Cardiac muscle cell (in vitro differentiated cells and primary cell): ENCODE data around the gene NHLRC4. TPM values are rescaled to one million over a fixed set of nuclear protein-coding genes. Genes with fewer than 3 reads are reported as not detected.

ENCODE experiments used
- DNase-seq, 2 donors: peaks; one replicate each; pipeline versions ENCODE4 v3.0.0 to v3.0.0-alpha.2; 2010 to 2017; ENCODE audit warnings: low read depth in 1 of 2, low spot score in 1 of 2
- H3K27ac ChIP-seq: fragments of 200-600 bp; sonication (generic); 2 replicates; pipeline ENCODE4 v1.5.1; 2016
- H3K27me3 ChIP-seq: fragments of 200-600 bp; sonication (generic); 2 replicates; pipeline ENCODE4 v1.6.0; 2016; ENCODE audit warnings: control low read depth
- H3K36me3 ChIP-seq: fragments of 200-600 bp; sonication (generic); 2 replicates; pipeline ENCODE4 v1.5.1; 2016; ENCODE audit warnings: control low read depth
- H3K4me1 ChIP-seq: fragments of 200-600 bp; sonication (generic); 2 replicates; pipeline ENCODE4 v1.8.1; 2017; ENCODE audit warnings: low read depth, mild to moderate bottlenecking, mixed run types
- H3K4me3 ChIP-seq: fragments of 200-600 bp; sonication (generic); 2 replicates; pipeline ENCODE4 v1.5.1; 2016; ENCODE audit warnings: mild to moderate bottlenecking
- H3K9me3 ChIP-seq: fragments of 200-600 bp; sonication (generic); 2 replicates; pipeline ENCODE4 v1.5.1; 2017; ENCODE audit warnings: low read depth, mild to moderate bottlenecking, control low read depth
- CTCF ChIP-seq: IDR thresholded peaks from 2 replicates; pipeline ENCODE4 v1.5.1; 2012; ENCODE audit warnings: low read depth, mild to moderate bottlenecking, low read length
- polyA plus RNA-seq: library from polyadenylated mRNA; unstranded; fragments of >200 nt; fragmentation: Nextera tagmentation; extraction: Ambion mirVana; gene quantifications from 2 replicates; pipeline ENCODE4 v1.2.1, GENCODE V29; 2016
- total RNA-seq: library from RNA; depleted of rRNA; stranded (reverse); fragments of >200 nt; gene quantifications from 2 replicates; pipeline ENCODE4 v1.2.3, GENCODE V29; 2016

The NHLRC4 gene
- total and polyA plus RNA-seq, 2 experiments from 2014 or later: 2.6 to 3.6 TPM

GRCh38 chr16:554640-555365 is 12.0 kb upstream of the NHLRC4 start:
- Histone ChIP-seq H3K9me3 (no peaks in the 10 kb centered on the region), H3K36me3 (peaks cover 1% of the 10 kb centered on the region), H3K4me1 (no peaks in the 10 kb centered on the region), H3K27me3 (peaks cover 17% of the 10 kb centered on the region), H3K27ac (no peak overlapping the region), H3K4me3 (no peak overlapping the region)
- no peak for TF ChIP-seq CTCF
- DNase-seq: peak in 1 of 2 donors; percentile 37

GRCh38 chr16:555528-556473 is 11.0 kb upstream of the NHLRC4 start:
- Histone ChIP-seq H3K4me1 (no peaks in the 10 kb centered on the region), H3K36me3 (no peaks in the 10 kb centered on the region), H3K27me3 (peaks cover 27% of the 10 kb centered on the region), H3K9me3 (no peaks in the 10 kb centered on the region), H3K27ac (no peak overlapping the region), H3K4me3 (no peak overlapping the region)
- TF ChIP-seq CTCF: no peak
- no peak for DNase-seq

- Histone ChIP-seq H3K4me1 (no peaks in the 10 kb centered on the region), H3K36me3 (no peaks in the 10 kb centered on the region), H3K27ac (no peak overlapping the region), H3K27me3 (peaks cover 35% of the 10 kb centered on the region), H3K4me3 (no peak overlapping the region), H3K9me3 (no peaks in the 10 kb centered on the region)
- no peak for TF ChIP-seq CTCF
- no peak for DNase-seq
Observed at GRCh38 chr16:556474-557173, 10.2 kb upstream of the NHLRC4 start.

GRCh38 chr16:557463-558297 is 9.1 kb upstream of the NHLRC4 start:
- peaks cover 42% of the 10 kb centered on the region for H3K27me3 ChIP-seq
- no peaks in the 10 kb centered on the region for H3K36me3 ChIP-seq
- H3K9me3 ChIP-seq: no peaks in the 10 kb centered on the region
- no peak for TF ChIP-seq CTCF
- H3K27ac ChIP-seq: no peak overlapping the region
- no peak overlapping the region for H3K4me3 ChIP-seq
- H3K4me1 ChIP-seq: no peaks in the 10 kb centered on the region
- no peak for DNase-seq
